HepG2 (cell line): ENCODE results near the gene CEBPA. TPM values are rescaled to one million over a fixed set of nuclear protein-coding genes. Genes with fewer than 3 reads are reported as not detected.
A peak's percentile ranks its signal among the peaks of the same experiment; 100 is the strongest.

ENCODE experiments used
- EEA1 ChIP-seq: sonication (generic); formaldehyde crosslinking; IDR thresholded peaks from 2 replicates; pipeline ENCODE4 v1.5.1; 2020; ENCODE audit warnings: mild to moderate bottlenecking, missing genetic modification reagents, borderline replicate concordance
- EZH2 ChIP-seq: conservative IDR thresholded peaks from 2 replicates; pipeline ENCODE4 v1.6.1; 2012; ENCODE audit warnings: mild to moderate bottlenecking, low read depth, low read length, moderate library complexity
- FOXK2 ChIP-seq: fragments of 450-650 bp; IDR thresholded peaks from 2 replicates; pipeline ENCODE4 v1.6.1; 2016
- IKZF1 ChIP-seq: fragments of 450-650 bp; IDR thresholded peaks from 2 replicates; pipeline ENCODE4 v1.7.1; 2016
- KMT2B ChIP-seq: IDR thresholded peaks from 2 replicates; pipeline ENCODE4 v1.6.1; 2016; ENCODE audit warnings: missing genetic modification reagents, missing compliant biosample characterization
- RELA ChIP-seq: sonication (generic); formaldehyde crosslinking; IDR thresholded peaks from 2 replicates; pipeline ENCODE4 v1.4.0; 2020; ENCODE audit warnings: missing genetic modification reagents
- RFXAP ChIP-seq: sonication (generic); formaldehyde crosslinking; IDR thresholded peaks from 2 replicates; pipeline ENCODE4 v1.4.0; 2020; ENCODE audit warnings: missing genetic modification reagents, borderline replicate concordance
- SRSF1 ChIP-seq: fragments of 200-400 bp; formaldehyde crosslinking; optimal IDR thresholded peaks from 2 replicates; pipeline ENCODE3; 2017; ENCODE audit warnings: mild to moderate bottlenecking, low read depth, low read length, moderate library complexity
- TCF12 ChIP-seq, 2 experiments: fragments of 450-650 bp in 1 of 2; sonication (generic) in 1 of 2; formaldehyde crosslinking in 1 of 2; IDR thresholded peaks; 2 replicates each; pipeline versions ENCODE4 v1.6.1 to v1.8.0; 2017 to 2022; ENCODE audit warnings: antibody characterized with exemption in 1 of 2, mild to moderate bottlenecking in 1 of 2, missing genetic modification reagents in 1 of 2, moderate library complexity in 1 of 2
- TGIF2 ChIP-seq: IDR thresholded peaks from 2 replicates; pipeline ENCODE4 v1.6.1; 2016; ENCODE audit warnings: control low read depth, missing compliant biosample characterization
- TSC22D2 ChIP-seq: sonication (generic); formaldehyde crosslinking; IDR thresholded peaks from 2 replicates; pipeline ENCODE4 v1.5.1; 2020; ENCODE audit warnings: missing genetic modification reagents, mild to moderate bottlenecking, borderline replicate concordance
- polyA plus RNA-seq, 8 experiments: library from polyadenylated mRNA; depleted of rRNA in 3 of 8; stranded (reverse) in 7 of 8; unstranded in 1 of 8; fragments of >200 nt; fragmentation: Illumina TruSeq in 4 of 8; extraction: Trizol in 4 of 8; gene quantifications; 2 replicates each; pipeline versions ENCODE4 v1.2.1 to v1.2.3, GENCODE V29; 2011 to 2016; ENCODE audit warnings: low read depth in 4 of 8, missing spikeins in 1 of 8, mixed read lengths in 1 of 8; ENCODE audit not compliant: insufficient read depth in 1 of 8
- total RNA-seq, 5 experiments: library from RNA; depleted of rRNA; stranded (reverse); fragments of >200 nt; fragmentation: Illumina TruSeq; extraction: Trizol; gene quantifications; 2 replicates each; pipeline ENCODE4 v1.2.3, GENCODE V29; 2016; ENCODE audit warnings: low read depth in 1 of 5
- TF ChIP-seq, protein P1 (sequence below): IDR thresholded peaks from 2 replicates; pipeline ENCODE4 v1.6.1; 2016; ENCODE audit warnings: missing compliant biosample characterization, missing genetic modification reagents, borderline replicate concordance
- TF ChIP-seq, protein P2 (sequence below): sonication (generic); formaldehyde crosslinking; IDR thresholded peaks from 2 replicates; pipeline ENCODE4 v1.5.0; 2020; ENCODE audit warnings: mild to moderate bottlenecking, missing genetic modification reagents
- TF ChIP-seq, protein P3 (sequence below): IDR thresholded peaks from 2 replicates; pipeline ENCODE4 v1.6.1; 2016; ENCODE audit warnings: low read depth
- TF ChIP-seq, protein P4 (sequence below): fragments of 450-650 bp; IDR thresholded peaks from 2 replicates; pipeline ENCODE4 v1.6.1; 2017

The CEBPA gene
- total and polyA plus RNA-seq, 2 of the 13 experiments (the other 11 are each of a cell fraction or from before 2014, with no cell fraction given) = 24.8 to 103 TPM

DNA sequence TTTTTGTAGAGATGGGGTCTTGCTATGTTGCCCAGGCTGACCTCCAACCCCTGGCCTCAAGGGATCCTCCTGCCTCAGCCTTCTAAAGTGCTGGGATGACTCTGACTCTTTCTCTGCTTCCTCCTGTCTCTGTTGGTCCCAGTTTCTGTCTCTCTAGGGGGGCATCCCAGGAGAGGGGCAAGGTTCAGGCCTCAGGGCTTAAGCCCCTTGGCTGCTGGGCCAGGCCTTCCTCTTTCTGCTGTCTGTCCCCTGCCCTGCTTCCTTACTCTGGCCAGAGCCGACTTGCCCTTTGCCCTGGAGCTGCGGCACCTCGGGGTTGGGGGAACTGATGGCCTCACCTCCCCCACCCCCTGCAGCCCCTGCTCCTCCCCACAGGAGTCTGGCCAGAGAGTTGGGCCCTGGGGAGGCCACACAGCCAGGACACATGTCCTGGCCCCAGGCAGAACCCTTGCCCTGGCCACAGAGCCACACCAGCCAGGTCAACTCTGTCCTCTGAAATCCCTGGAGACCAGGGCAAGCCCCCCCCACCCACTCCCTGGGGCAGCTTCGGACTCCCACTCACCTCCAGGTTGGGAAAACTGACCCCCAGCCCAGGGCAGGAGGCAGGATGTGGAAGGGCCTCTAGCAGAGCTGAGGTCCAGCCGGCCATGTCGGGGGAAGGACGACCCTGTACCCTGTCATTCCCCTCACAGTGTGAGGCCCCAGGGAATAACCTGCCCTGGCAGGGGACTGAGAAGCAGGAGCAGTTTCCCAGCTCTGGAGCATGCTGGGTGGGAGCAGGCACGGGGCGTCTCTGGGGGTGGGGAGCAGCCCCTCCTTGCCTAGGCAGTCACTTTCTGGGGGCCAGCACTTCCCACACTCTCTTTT lies 23.7 kb downstream of the CEBPA start (continued):
- TF ChIP-seq RFXAP (CRISPR knock-in tag) (0 out of 2 replicates have a peak, but pooled peaks have one; percentile 59), SRSF1 (peak; percentile 86), EEA1 (no peak), TGIF2 (CRISPR knock-in tag) (no peak; the same call in 1 of the 2 replicates), RELA (CRISPR knock-in tag) (no peak), IKZF1 (no peak), FOXK2 (no peak), KMT2B (CRISPR knock-in tag) (no peak), TSC22D2 (CRISPR knock-in tag) (no peak), EZH2 (no peak), TCF12 (IDR thresholded peaks at IDR 0.05) (no peak), TCF12 (CRISPR knock-in tag; IDR thresholded peaks at IDR 0.05) (0 out of 2 replicates have a peak, but pooled peaks have one; percentile 60)
- TF ChIP-seq, protein P1, sequence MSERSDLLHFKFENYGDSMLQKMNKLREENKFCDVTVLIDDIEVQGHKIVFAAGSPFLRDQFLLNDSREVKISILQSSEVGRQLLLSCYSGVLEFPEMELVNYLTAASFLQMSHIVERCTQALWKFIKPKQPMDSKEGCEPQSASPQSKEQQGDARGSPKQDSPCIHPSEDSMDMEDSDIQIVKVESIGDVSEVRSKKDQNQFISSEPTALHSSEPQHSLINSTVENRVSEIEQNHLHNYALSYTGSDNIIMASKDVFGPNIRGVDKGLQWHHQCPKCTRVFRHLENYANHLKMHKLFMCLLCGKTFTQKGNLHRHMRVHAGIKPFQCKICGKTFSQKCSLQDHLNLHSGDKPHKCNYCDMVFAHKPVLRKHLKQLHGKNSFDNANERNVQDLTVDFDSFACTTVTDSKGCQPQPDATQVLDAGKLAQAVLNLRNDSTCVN (CRISPR knock-in tag) = peak; percentile 54
- TF ChIP-seq, protein P2, sequence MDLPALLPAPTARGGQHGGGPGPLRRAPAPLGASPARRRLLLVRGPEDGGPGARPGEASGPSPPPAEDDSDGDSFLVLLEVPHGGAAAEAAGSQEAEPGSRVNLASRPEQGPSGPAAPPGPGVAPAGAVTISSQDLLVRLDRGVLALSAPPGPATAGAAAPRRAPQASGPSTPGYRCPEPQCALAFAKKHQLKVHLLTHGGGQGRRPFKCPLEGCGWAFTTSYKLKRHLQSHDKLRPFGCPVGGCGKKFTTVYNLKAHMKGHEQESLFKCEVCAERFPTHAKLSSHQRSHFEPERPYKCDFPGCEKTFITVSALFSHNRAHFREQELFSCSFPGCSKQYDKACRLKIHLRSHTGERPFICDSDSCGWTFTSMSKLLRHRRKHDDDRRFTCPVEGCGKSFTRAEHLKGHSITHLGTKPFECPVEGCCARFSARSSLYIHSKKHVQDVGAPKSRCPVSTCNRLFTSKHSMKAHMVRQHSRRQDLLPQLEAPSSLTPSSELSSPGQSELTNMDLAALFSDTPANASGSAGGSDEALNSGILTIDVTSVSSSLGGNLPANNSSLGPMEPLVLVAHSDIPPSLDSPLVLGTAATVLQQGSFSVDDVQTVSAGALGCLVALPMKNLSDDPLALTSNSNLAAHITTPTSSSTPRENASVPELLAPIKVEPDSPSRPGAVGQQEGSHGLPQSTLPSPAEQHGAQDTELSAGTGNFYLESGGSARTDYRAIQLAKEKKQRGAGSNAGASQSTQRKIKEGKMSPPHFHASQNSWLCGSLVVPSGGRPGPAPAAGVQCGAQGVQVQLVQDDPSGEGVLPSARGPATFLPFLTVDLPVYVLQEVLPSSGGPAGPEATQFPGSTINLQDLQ (CRISPR knock-in tag) = peak; percentile 75
- TF ChIP-seq, protein P3, sequence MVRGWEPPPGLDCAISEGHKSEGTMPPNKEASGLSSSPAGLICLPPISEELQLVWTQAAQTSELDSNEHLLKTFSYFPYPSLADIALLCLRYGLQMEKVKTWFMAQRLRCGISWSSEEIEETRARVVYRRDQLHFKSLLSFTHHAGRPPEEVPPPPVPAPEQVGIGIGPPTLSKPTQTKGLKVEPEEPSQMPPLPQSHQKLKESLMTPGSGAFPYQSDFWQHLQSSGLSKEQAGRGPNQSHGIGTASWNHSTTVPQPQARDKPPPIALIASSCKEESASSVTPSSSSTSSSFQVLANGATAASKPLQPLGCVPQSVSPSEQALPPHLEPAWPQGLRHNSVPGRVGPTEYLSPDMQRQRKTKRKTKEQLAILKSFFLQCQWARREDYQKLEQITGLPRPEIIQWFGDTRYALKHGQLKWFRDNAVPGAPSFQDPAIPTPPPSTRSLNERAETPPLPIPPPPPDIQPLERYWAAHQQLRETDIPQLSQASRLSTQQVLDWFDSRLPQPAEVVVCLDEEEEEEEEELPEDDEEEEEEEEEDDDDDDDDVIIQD = peak; percentile 29; the same call in 1 of the 2 replicates
- TF ChIP-seq, protein P4, sequence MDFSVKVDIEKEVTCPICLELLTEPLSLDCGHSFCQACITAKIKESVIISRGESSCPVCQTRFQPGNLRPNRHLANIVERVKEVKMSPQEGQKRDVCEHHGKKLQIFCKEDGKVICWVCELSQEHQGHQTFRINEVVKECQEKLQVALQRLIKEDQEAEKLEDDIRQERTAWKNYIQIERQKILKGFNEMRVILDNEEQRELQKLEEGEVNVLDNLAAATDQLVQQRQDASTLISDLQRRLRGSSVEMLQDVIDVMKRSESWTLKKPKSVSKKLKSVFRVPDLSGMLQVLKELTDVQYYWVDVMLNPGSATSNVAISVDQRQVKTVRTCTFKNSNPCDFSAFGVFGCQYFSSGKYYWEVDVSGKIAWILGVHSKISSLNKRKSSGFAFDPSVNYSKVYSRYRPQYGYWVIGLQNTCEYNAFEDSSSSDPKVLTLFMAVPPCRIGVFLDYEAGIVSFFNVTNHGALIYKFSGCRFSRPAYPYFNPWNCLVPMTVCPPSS = no peak
